Fibroblast of mammary gland (primary cell): ENCODE results near the gene MGAT4B.

Experiments used
- DNase-seq: peaks from one replicate; pipeline ENCODE4 v3.0.0-alpha.2; 2010; ENCODE audit warnings: low read depth
- H3K4me3 ChIP-seq: 2 replicates; pipeline ENCODE4 v1.5.1; 2011; ENCODE audit warnings: low read depth, mild to moderate bottlenecking, low read length, moderate library complexity; ENCODE audit not compliant: control insufficient read depth
- CTCF ChIP-seq: conservative IDR thresholded peaks from 2 replicates; pipeline ENCODE4 v1.5.1; 2011; ENCODE audit warnings: low read depth, low read length, inconsistent platforms; ENCODE audit not compliant: control insufficient read depth, insufficient read depth

The MGAT4B gene

GRCh38 chr5:179763215-179763945 lies 43.3 kb downstream of the MGAT4B start:
- peak; percentile 84 for DNase-seq
- peak; percentile 94 for TF ChIP-seq CTCF
- H3K4me3 ChIP-seq, result no peak overlapping the region

DNA sequence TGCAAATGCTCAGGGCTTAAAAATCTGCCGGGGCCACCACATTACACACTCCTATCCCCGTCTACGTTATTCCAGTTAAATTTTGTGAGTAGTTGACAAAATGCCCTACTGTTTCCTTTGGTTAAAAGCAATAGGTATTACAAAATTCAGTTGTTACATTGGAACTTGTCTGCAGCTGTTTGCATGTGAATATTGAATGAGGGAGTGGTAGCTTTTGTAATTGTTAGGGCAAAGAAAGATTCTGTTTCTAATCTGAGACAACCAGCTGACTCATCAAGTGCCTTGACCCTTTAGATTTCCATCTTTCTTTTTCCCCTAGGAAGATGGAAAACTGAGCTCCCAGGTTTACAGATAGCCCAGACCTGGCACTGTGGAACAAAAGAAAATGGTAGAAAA lies 43.9 kb downstream of the MGAT4B start:
- DNase-seq, result peak; percentile 80
- no peak overlapping the region for H3K4me3 ChIP-seq
- no peak for TF ChIP-seq CTCF

GRCh38 chr5:179762079-179762780 lies 44.4 kb downstream of the MGAT4B start:
- no peak overlapping the region for H3K4me3 ChIP-seq
- DNase-seq, result peak; percentile 23
- TF ChIP-seq CTCF, result no peak

DNA sequence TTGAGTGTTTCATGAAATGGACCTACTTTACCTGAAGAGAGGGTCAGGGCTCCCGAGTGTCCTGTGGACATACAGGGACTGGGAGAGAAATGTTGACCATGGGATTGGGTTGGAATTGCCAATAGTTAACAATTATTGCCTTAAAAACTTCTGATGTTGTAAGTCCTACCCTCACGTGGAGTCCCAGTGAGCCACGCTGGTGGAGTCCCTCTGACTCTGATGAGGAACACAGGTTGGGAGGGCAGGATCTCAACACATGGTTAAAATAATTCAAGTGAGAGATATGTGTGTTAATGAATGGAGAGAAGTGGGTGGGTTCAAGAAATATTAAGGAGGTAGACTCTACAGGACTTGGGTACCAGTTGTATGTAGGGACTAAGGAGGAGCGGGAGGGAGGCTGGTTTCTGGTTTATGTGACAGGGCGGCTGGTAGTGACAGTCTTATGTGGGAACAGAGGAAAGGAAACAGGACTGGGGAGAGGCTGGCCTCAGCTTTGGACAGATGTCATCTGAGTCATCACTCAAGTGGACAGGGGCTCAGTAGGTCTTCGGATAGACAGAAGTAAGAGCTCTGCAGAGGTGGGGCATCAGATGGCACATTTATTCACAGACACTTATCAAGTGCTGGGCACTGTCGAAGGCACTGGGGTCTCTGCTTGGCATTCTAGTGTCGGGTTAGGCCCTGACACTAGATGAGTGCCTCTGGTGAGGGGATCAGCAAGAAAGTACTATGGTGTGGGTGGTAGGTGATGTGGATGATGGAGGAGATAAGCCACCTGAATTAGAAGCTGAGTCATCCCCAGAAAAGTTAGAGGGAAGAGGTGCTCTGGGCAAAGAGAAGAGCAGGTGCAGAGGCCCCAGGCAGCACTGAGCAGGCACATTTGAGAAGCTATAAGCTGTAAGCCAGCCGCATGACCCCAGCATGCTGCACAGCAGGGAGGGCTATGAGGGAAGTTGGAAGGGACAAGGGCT lies 46.8 kb downstream of the MGAT4B start:
- no peak for DNase-seq
- no peak overlapping the region for H3K4me3 ChIP-seq

DNA sequence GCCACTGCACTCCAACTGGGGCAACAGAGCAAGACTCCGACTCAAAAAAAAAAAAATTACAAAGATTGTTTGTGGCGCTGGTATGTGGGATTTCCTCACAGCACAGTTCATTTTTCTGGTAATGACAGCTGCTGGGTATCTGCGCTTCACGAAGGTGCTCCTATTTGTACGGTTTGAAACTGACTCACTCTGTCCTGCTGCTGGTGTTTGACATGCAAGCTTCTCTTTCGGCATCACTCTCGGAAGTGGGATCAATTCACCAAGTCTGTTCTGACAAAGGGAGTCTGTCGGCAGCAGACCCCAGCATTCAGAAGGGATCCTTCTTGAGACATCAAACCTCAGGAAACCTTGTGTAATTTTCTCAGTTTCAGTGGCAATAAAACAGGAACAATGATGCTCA lies 47.7 kb downstream of the MGAT4B start:
- TF ChIP-seq CTCF, result no peak
- no peak overlapping the region for H3K4me3 ChIP-seq
- DNase-seq, result no peak

More for the DNA sequence above, 46.8 kb downstream of the MGAT4B start:
- no peak for TF ChIP-seq CTCF

GRCh38 chr5:179755022-179755421 lies 51.6 kb downstream of the MGAT4B start:
- no peak for TF ChIP-seq CTCF

More at GRCh38 chr5:179755022-179755421, 51.6 kb downstream of the MGAT4B start:
- no peak for DNase-seq
- H3K4me3 ChIP-seq, result no peak overlapping the region
